GM21529 (cell line): Measurements from ENCODE around the gene HSPG2.
"Not testable (repeated sequence)": the region's sequence is repeated elsewhere in the genome, so short reads cannot be mapped to it uniquely, and the experiment has no call there.

Experiments used
- ATAC-seq: cut with Tn5 transposase; IDR thresholded peaks from one replicate; pipeline ENCODE4 v1.9.1; 2021; ENCODE audit not compliant: unreplicated experiment

Gene HSPG2

GRCh38 chr1:21935393-21935804, 1.7 kb downstream of the HSPG2 start:
- ATAC-seq, result no peak

- no peak for ATAC-seq
Measured at GRCh38 chr1:21933397-21934248, 3.5 kb downstream of the HSPG2 start.

GRCh38 chr1:21932127-21932526, 5.0 kb downstream of the HSPG2 start:
- ATAC-seq, result no peak

GRCh38 chr1:21931171-21932093, 5.7 kb downstream of the HSPG2 start:
- no peak for ATAC-seq

- ATAC-seq, result no peak
Measured at GRCh38 chr1:21930629-21931170, 6.4 kb downstream of the HSPG2 start.

- ATAC-seq, result no peak
Measured at GRCh38 chr1:21930080-21930571, 7.0 kb downstream of the HSPG2 start.

GRCh38 chr1:21927533-21928237, 9.4 kb downstream of the HSPG2 start:
- ATAC-seq, result no peak

GRCh38 chr1:21926814-21927532, 10.1 kb downstream of the HSPG2 start:
- ATAC-seq, result no peak

- no peak for ATAC-seq
Measured at GRCh38 chr1:21926065-21926464, 11.0 kb downstream of the HSPG2 start.

- no peak for ATAC-seq
Measured at GRCh38 chr1:21925334-21925940, 11.7 kb downstream of the HSPG2 start.

GRCh38 chr1:21924503-21925005, 12.6 kb downstream of the HSPG2 start:
- ATAC-seq, result no peak

- no peak for ATAC-seq
Measured at GRCh38 chr1:21922090-21923013, 14.8 kb downstream of the HSPG2 start.

GRCh38 chr1:21921100-21921875, 15.8 kb downstream of the HSPG2 start:
- no peak for ATAC-seq

- no peak for ATAC-seq
Measured at GRCh38 chr1:21919520-21919919, 17.6 kb downstream of the HSPG2 start.

- not testable (repeated sequence) for ATAC-seq
Measured at GRCh38 chr1:21917239-21917631, 19.9 kb downstream of the HSPG2 start.

- ATAC-seq, result no peak
Measured at GRCh38 chr1:21916447-21917238, 20.5 kb downstream of the HSPG2 start.
